GM18499 (cell line): ENCODE data around the gene SLC25A15.

Experiments used
- ATAC-seq: cut with Tn5 transposase; IDR thresholded peaks from one replicate; pipeline ENCODE4 v1.9.1; 2021; ENCODE audit warnings: moderate number of reproducible peaks; ENCODE audit not compliant: insufficient read depth, unreplicated experiment

The SLC25A15 gene

GRCh38 chr13:40789275-40790153 lies at the start of gene SLC25A15:
TSS of gene SLC25A15 (plus strand) at chr13:40789611. CDS start at chr13:40793227, 3,616 bp downstream.
- peak; percentile 42 for ATAC-seq

DNA sequence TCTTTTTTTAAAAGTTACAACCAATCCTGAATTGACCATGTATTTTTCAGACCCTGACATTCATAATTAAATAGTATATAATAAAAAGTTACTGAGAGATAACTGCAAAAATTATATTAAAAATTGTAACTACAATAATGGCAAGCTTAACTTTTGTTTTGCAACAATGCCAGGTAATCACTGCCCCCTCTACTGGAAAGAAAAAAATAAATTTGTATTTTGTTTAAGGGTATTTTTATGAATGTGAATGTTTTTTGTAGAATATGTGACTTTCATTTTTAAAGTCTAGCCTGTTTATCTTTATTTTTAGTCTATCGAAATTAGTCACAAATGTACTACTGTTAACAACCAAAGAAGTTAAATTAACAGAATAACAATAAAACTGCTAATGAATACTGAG lies 40.1 kb upstream of the SLC25A15 start:
- no peak for ATAC-seq

DNA sequence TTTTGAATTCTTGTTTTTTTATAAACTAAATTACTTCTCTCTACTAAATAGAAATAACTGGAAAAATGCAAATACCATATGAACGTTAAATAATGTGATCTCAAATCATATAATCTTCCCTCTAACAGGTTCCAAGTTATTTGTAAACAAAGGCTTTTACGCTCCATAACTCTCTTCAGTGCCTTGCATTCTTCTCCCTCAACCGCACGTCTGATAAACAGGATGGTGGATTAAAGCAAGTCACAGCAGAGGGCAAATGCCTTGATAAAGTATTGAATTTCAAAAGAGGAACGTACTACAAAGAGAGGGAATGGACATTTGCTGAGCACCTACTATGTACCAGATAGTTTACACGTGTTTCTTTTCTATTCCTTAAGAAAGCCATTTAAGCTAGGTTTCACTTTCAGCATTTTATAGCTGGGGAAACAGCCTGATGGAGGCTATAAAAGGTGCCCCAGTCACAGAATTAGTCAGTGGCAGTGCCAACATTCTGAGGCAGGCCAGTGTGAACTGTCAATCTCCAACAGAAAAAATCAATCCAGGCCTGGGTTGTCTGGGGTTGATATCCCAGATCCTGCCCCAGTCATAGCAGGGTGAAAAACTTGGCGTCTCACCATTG lies 34.2 kb upstream of the SLC25A15 start:
- no peak for ATAC-seq

DNA sequence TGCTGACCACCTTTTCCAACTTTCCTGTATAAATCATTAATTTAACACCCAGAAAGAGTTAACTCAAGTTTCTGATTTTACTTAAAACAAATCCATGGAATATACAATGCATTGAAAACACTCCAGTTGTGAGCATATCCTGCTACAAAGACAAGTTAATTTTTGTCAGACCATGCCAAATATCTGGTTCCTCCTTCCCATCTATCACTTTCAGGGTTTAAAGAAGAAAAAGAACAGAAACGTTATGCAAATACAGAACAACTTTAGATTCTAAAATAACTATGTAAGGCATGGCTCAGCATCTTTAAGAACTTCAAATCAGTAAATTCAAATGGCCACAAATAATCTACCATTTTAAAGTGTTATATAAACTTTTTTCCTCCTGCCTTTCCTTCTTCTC lies 33.4 kb upstream of the SLC25A15 start:
- no peak for ATAC-seq

- no peak for ATAC-seq
Measured at GRCh38 chr13:40758811-40759210, 30.6 kb upstream of the SLC25A15 start.

DNA sequence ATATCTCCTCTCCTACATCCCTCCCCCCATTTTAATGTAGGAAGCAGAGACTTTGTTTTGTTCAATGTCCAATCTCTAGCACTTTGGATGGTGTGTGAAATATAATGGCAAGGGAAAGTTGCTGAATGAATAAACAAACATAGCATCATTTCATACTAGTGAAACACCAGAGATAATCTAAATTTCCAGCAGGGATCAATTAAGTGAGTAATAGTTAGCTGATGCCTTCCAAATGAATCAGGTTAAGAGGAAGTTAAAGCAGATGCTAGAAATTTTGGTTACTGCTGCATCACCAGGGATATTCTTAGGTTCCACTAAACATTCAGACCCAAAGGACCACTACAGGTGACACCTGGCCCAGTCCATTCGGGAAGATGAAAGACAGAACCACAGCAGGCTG lies 26.6 kb upstream of the SLC25A15 start:
- no peak for ATAC-seq

DNA sequence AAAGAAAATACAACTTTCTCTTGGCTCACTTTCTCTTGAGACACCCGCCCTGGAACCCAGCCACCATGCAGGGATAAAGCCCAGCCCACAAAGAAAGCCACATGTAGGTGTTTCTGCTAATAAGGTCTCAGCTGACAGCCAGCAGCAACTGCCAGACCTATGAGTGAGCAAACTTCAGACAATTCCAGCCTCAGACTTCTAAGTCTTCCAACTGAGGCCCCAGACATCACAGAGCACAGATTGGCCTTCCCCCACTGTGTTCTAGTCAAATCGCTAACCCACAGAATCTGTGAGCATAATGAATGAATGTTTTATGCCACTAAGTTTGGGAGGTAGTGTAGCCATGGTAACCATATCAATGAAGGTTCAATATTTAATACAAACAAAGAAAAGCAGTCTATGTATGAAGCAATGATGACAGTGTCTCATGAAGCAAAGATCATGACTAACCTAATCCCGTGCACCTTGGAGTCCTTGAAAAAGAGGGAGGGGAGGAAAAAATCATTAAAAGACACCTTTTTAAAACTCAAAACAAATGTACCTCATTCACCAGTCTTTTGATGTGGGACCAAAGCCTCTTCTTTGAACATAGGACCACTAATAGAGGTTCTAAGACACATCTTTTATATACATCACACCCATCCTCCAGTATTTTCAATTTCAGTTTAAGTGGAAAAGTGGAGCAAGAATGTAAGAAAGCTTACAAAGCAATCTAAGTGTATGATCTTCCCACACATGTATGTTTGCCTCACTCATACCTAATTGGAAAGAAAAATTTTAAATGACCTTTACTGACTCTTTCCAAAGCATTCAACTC lies 24.6 kb upstream of the SLC25A15 start:
- ATAC-seq = no peak

- no peak for ATAC-seq
Measured at GRCh38 chr13:40765602-40766001, 23.8 kb upstream of the SLC25A15 start.

GRCh38 chr13:40769970-40770369 lies 19.4 kb upstream of the SLC25A15 start:
- no peak for ATAC-seq

GRCh38 chr13:40770609-40770933 lies 18.8 kb upstream of the SLC25A15 start:
- ATAC-seq = no peak

DNA sequence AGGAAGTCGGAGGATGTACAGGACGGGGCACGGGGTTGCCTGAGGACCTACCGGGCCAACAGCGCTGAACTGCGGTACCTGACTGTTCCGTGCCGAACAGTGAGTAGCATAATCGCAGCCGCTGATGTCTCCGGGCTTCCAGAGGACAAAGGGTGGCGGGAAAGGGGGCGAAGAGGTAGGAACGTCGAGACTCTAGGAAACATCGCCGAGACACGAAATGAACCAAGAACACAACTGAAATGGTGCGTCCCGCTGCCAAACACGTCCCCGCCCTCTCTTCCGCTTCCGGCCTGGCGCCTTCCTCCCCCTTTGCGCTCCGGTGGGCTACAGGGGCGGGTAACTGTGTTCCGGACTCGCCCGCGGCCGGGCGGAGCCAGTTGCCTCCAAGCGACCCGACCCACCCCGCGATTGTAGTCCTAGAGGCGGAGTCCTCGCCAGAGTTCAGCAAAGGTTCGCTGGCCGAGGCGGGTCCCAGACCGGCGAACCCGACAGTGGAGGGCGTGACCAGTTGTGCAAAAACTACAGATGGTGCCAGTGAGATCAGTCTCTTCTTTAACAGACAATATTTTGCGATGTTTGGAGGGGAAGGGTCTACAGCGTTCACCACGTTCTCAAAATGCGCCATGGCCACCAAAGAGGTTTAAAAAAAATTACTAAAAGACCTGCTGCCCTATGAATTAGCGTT lies 18.3 kb upstream of the SLC25A15 start, which contains the start of gene MRPS31:
Gene MRPS31, minus strand, starts transcription at position 257 of the 685 bp plus-strand sequence. Its CDS starts 54 bp downstream, at position 203.
- peak; percentile 78 for ATAC-seq

- no peak for ATAC-seq
Measured at GRCh38 chr13:40772765-40773473, 16.5 kb upstream of the SLC25A15 start.

- ATAC-seq = no peak
Measured at GRCh38 chr13:40774672-40775071, 14.7 kb upstream of the SLC25A15 start.

GRCh38 chr13:40776232-40776631 lies 13.2 kb upstream of the SLC25A15 start:
- ATAC-seq = no peak

DNA sequence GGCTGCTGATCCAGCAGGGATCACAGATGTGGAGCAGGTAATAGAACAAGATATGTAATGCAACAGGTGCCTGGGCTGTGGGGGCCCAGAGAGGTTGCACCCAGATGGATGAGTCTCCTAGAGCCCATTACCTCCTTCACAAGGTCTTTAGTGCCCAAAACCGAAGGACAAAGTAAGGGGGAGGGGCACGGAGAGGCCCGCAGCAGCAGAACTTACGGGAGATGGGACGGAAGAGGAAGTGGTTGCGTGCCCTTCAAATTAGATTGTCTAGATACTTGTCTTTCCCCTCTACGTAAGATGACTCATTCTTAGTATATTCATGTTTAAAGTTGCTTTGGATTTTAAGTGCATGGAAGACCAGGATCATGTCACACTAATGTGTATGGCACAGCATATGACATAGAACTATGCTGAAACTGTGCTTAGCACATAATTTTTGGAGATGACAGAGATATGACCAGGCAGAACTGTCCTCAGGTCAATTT lies 12.7 kb upstream of the SLC25A15 start:
- ATAC-seq = peak; percentile 32

GRCh38 chr13:40777166-40777808 lies 12.1 kb upstream of the SLC25A15 start:
- peak; percentile 51 for ATAC-seq

GRCh38 chr13:40777809-40778175 lies 11.6 kb upstream of the SLC25A15 start:
- ATAC-seq = no peak

- ATAC-seq = no peak
Measured at GRCh38 chr13:40779049-40779448, 10.4 kb upstream of the SLC25A15 start.

DNA sequence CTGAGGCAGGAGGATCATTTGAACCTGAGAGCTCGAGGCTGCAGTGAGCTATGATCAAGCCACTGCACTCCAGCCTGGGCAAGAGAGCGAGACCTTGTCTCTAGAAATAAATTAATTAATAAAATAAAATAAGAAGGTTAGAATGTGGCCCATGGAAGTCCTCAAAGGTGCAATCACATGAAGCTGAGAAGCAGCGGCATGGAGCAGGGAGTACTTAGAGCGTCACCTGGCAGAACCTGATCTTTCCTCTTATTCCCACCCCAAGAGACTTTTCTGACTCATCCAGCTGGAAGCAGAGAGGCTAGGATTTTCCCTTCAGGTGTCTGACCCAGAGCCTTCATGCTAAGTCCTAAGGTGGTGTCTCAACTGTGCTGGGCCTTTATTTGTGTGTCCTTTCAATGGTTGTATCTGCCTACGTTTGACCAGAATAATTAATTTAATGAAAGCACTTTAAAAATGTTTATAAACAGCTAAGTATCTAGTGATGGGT lies 9.6 kb upstream of the SLC25A15 start:
- ATAC-seq = no peak
